ENCODE data around the gene PHF2.

PHF2 gene

GRCh38 chr9:93595461-93595860 is 19.1 kb downstream of the PHF2 start:
- H3K9ac ChIP-seq (ENCODE audit: low read length), result no peak overlapping the region
- peaks cover 48% of the 10 kb centered on the region for H3K79me2 ChIP-seq (ENCODE audit: low read length)
- TF ChIP-seq CTCF (IDR thresholded peaks at IDR 0.05; ENCODE audit: low read depth, low read length), result no peak
- no peak overlapping the region for H3K4me3 ChIP-seq (ENCODE audit: low read length)
- no peak overlapping the region for H2AFZ ChIP-seq (ENCODE audit: low read depth, low read length)
- H3K27me3 ChIP-seq (ENCODE audit: low read depth, low read length), result no peaks in the 10 kb centered on the region
- H4K20me1 ChIP-seq (ENCODE audit: insufficient read depth, low read length), result peaks cover 64% of the 10 kb centered on the region
- H3K4me1 ChIP-seq (ENCODE audit: low read length), result peaks cover 2% of the 10 kb centered on the region; the same call in 1 of the 2 replicates
- no peak overlapping the region for H3K4me2 ChIP-seq (ENCODE audit: low read length)
- no peaks in the 10 kb centered on the region for H3K36me3 ChIP-seq (replicated peaks; ENCODE audit: low read depth, low read length)
- H3K9me3 ChIP-seq (ENCODE audit: insufficient read depth, low read length), result no peaks in the 10 kb centered on the region
- no peak overlapping the region for H3K27ac ChIP-seq (ENCODE audit: low read length)

GRCh38 chr9:93595861-93596365 is 19.5 kb downstream of the PHF2 start:
- Histone ChIP-seq H4K20me1 (ENCODE audit: insufficient read depth, low read length) (peaks cover 64% of the 10 kb centered on the region), H3K9me3 (ENCODE audit: insufficient read depth, low read length) (no peaks in the 10 kb centered on the region), H3K79me2 (ENCODE audit: low read length) (peaks cover 47% of the 10 kb centered on the region), H3K4me3 (ENCODE audit: low read length) (no peak overlapping the region), H2AFZ (ENCODE audit: low read depth, low read length) (no peak overlapping the region), H3K27ac (ENCODE audit: low read length) (no peak overlapping the region), H3K9ac (ENCODE audit: low read length) (no peak overlapping the region), H3K27me3 (ENCODE audit: low read depth, low read length) (no peaks in the 10 kb centered on the region), H3K4me1 (ENCODE audit: low read length) (peaks cover 2% of the 10 kb centered on the region; the same call in 1 of the 2 replicates), H3K36me3 (replicated peaks; ENCODE audit: low read depth, low read length) (no peaks in the 10 kb centered on the region), H3K4me2 (ENCODE audit: low read length) (no peak overlapping the region)
- TF ChIP-seq EZH2phosphoT487 (IDR thresholded peaks at IDR 0.05; ENCODE audit: low read depth) (no peak), CTCF (IDR thresholded peaks at IDR 0.05; ENCODE audit: low read depth, low read length) (no peak)

- Histone ChIP-seq H3K36me3 (replicated peaks; ENCODE audit: low read depth, low read length) (no peaks in the 10 kb centered on the region), H3K79me2 (ENCODE audit: low read length) (peaks cover 51% of the 10 kb centered on the region), H3K9ac (ENCODE audit: low read length) (no peak overlapping the region), H3K27ac (ENCODE audit: low read length) (no peak overlapping the region), H3K9me3 (ENCODE audit: insufficient read depth, low read length) (no peaks in the 10 kb centered on the region), H2AFZ (ENCODE audit: low read depth, low read length) (no peak overlapping the region), H4K20me1 (ENCODE audit: insufficient read depth, low read length) (peaks cover 65% of the 10 kb centered on the region), H3K4me1 (ENCODE audit: low read length) (peaks cover 2% of the 10 kb centered on the region; the same call in 1 of the 2 replicates), H3K4me3 (ENCODE audit: low read length) (no peak overlapping the region), H3K27me3 (ENCODE audit: low read depth, low read length) (no peaks in the 10 kb centered on the region), H3K4me2 (ENCODE audit: low read length) (no peak overlapping the region)
- no peak for TF ChIP-seq EZH2phosphoT487 (IDR thresholded peaks at IDR 0.05; ENCODE audit: low read depth)
- no peak for TF ChIP-seq CTCF (IDR thresholded peaks at IDR 0.05; ENCODE audit: low read depth, low read length)
Observed at GRCh38 chr9:93596399-93596798, 20.0 kb downstream of the PHF2 start.

GRCh38 chr9:93597142-93597706 is 20.8 kb downstream of the PHF2 start:
- Histone ChIP-seq H3K36me3 (replicated peaks; ENCODE audit: low read depth, low read length) (no peaks in the 10 kb centered on the region), H3K4me1 (ENCODE audit: low read length) (peaks cover 2% of the 10 kb centered on the region; the same call in 1 of the 2 replicates), H3K9ac (ENCODE audit: low read length) (no peak overlapping the region), H2AFZ (ENCODE audit: low read depth, low read length) (no peak overlapping the region), H3K4me2 (ENCODE audit: low read length) (no peak overlapping the region), H4K20me1 (ENCODE audit: insufficient read depth, low read length) (peaks cover 59% of the 10 kb centered on the region), H3K27me3 (ENCODE audit: low read depth, low read length) (no peaks in the 10 kb centered on the region), H3K27ac (ENCODE audit: low read length) (no peak overlapping the region), H3K79me2 (ENCODE audit: low read length) (peaks cover 51% of the 10 kb centered on the region), H3K4me3 (ENCODE audit: low read length) (no peak overlapping the region), H3K9me3 (ENCODE audit: insufficient read depth, low read length) (no peaks in the 10 kb centered on the region)
- TF ChIP-seq EZH2phosphoT487 (IDR thresholded peaks at IDR 0.05; ENCODE audit: low read depth), result no peak
- TF ChIP-seq CTCF (IDR thresholded peaks at IDR 0.05; ENCODE audit: low read depth, low read length), result no peak

Measured in OCI-LY3 (cell line).